HCEC 1CT (cell line): Measurements from ENCODE around the gene CHCHD3.

Experiments
- DNase-seq: peaks from one replicate; pipeline ENCODE4 v3.0.0-alpha.2; 2017

The CHCHD3 gene

GRCh38 chr7:132760244-132760623 lies 321.7 kb downstream of the CHCHD3 start:
- DNase-seq: no peak

- no peak for DNase-seq
Measured at GRCh38 chr7:132759482-132760243, 322.2 kb downstream of the CHCHD3 start.

DNA sequence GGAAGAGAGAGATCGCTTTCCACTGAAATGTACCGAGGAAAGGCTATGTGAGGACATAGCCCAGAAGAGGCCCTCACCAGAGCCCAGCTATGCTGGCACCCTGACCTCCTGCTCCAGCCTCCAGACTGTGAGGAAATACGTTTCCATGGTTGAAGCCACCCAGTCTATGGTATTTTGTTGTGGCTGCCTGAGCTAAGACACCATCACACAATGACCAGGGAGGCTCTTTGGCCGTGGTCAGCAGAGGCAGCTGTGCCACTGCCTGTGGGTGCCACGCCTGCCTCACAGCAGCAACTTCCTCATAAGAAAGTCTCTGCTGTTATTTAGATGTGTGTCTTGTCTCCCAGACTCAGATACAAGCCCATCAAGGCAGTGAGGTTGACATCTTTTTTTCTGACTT lies 322.9 kb downstream of the CHCHD3 start:
- DNase-seq: no peak

DNA sequence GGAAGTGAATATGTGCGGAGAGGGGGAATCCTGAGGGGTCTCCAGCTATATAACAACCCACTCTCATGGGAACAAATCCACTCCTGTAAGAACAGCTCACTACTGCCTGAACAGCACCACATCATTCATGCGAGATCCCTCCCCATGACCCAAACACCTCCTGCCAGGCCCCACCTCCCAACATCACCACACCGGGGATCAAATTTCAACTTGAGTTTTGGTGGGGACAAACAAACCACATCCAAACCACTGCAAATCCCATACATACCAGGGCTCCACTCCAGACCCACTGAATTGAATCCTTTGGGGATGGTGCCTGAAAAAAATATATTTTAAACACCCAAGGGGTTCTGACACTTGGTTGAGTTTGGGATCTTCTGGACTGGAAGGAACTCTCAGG lies 324.1 kb downstream of the CHCHD3 start:
- DNase-seq: no peak

DNA sequence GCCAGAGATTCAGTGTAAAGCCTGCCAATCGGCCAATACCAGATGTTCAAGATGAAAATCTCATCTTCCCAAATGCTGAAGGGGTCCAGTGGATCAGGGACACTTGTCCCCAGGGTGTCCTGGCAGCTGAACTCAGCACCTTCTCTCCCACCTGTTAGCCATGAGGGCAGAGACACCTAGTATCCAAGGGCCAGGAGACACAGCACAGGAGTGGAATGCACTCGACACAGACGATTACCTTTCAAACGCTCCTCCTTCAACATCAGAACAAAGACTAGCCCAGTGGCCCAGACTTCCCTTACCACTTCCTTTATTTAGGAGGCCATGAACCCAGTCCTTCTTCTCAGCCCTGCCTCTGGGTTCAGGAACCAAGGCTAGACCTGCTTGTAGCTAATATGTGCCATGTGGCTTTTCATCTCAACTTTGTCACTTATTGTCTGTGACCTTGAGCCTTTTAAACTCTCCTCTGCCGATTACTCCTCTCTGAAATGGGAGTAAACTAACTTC lies 325.4 kb downstream of the CHCHD3 start:
- DNase-seq: no peak

DNA sequence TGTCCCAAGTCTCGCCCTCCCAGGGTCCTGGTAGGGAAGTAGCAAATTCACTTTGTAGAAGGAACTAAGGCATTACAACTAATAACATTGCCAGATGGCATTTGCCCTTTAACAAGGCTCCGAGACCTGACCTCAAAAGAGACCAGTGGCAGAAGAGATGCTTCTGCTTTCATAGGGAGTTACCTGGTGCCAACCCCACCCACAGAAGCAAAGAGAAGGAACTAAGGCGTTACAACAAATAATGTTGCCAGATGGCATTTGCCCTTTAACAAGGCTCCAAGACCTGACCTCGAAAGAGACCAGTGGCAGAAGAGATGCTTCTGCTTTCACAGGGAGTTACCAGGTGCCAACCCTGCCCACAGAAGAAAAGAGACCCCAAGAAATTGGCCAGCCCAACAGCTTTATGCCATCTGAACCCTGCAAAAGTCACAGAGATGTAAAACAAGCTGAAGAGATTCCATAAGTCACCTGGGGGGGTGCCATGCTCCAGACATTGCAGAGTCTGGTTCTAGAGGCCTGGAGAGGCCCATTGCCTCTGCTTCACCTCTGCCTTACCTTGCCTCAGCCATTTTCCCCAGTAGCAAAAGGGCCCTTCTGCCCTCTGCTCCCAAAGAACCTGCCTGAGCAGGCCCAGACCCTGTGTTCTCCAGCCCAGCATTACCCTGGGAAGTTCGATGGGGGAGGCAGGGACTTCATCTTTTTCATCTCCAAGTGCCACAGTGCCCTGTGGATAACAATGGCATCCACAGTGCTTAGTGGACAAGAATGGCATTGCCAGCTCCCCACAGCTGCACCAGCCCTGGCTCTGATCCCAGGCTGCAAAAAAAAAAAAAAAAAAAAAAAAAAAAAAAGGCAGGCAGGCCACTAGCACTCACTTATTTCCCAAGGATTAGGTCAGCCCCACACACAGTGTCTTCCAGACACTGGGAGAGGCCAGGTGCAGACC lies 326.1 kb downstream of the CHCHD3 start:
- DNase-seq: no peak

- DNase-seq: no peak
Measured at GRCh38 chr7:132752431-132752830, 329.5 kb downstream of the CHCHD3 start.

DNA sequence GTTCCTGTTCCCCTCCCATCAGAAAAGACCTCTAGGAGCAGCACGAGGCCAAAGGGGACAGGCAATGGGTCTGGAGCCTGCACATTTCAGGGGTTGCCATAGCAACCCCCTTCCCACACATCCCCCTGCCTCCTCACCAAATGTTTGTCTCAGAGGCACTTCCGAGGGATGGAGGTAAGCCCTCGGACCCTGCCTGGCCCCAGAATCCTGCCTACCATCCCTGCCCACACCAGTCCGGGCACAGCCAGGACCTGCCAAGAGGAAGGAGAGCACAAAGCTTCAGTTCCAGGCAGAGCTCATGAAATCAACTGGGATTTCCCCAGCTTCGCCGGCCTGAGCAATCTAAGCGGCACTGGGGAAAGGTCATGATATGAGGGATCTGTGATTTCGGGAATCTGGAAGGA lies 330.6 kb downstream of the CHCHD3 start:
- DNase-seq: no peak

- DNase-seq: no peak
Measured at GRCh38 chr7:132750530-132751217, 331.2 kb downstream of the CHCHD3 start.

GRCh38 chr7:132750096-132750495 lies 331.8 kb downstream of the CHCHD3 start:
- no peak for DNase-seq

DNA sequence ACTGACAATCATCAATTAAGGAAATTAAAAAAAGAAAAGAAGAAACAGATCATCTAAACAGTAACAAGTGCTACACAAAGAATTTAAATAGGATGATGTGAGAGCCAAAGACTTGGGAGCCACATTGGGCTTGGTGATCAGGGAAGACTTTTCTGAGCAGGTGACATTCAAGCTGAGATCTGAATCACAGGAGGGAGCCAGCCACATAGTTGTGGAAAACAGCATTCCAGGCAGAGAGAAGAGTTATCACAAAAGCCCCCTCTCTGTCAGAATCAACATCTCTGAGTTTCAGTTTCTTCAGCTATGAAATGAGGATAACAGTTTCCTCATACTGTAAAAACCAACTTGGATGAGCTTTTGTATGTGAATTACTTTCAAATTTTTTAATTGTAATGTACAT lies 336.4 kb downstream of the CHCHD3 start:
- no peak for DNase-seq

- no peak for DNase-seq
Measured at GRCh38 chr7:132743974-132744373, 337.9 kb downstream of the CHCHD3 start.

GRCh38 chr7:132742189-132742612 lies 339.7 kb downstream of the CHCHD3 start:
- DNase-seq: peak; percentile 74

- DNase-seq: no peak
Measured at GRCh38 chr7:132740176-132740575, 341.7 kb downstream of the CHCHD3 start.

GRCh38 chr7:132739271-132739955 lies 342.5 kb downstream of the CHCHD3 start:
- peak; percentile 88 for DNase-seq

DNA sequence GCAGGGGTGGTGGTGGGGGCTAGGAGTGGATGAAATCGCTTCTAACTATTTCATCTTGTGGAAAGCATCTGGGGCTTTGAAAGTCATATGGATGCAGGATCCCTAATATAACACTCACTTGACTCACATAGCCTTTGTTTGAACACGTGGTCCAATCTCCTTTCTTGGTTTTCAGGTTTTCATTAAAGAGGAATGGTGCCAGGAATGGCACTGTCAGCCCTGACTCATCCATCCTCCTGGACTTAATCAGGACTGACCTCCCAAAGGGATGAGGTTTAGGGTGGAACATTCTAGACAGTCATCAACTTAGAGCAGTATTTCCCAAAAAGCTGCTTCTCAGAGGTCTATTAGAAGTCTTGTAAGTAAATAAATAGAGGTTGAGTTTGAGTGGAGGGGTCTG lies 343.6 kb downstream of the CHCHD3 start:
- peak; percentile 95 for DNase-seq

DNA sequence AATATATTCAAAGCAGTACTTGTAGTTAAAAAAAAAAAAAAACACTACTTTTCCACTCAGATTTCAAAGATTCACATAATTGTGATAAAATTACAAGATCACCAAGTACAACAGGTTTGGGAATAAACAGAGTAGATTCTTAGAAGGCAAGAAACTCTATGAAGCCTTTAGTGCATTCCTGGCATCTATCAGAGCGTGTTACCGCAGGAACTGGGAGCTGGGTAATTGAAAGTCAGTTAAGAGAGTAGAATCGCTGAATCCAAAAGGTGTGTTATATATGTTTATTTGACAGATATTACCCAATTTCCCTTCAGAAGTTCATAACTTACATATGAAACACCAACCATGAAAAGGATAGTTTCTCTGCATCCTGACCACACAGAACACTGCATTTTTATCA lies 346.4 kb downstream of the CHCHD3 start:
- DNase-seq: no peak
